ENCODE data around the gene UNG. TPM values are rescaled to one million over a fixed set of nuclear protein-coding genes. Genes with fewer than 3 reads are reported as not detected.

The UNG gene
- total RNA-seq, 1 donor from 2014 or later, result 20.5 TPM

DNA sequence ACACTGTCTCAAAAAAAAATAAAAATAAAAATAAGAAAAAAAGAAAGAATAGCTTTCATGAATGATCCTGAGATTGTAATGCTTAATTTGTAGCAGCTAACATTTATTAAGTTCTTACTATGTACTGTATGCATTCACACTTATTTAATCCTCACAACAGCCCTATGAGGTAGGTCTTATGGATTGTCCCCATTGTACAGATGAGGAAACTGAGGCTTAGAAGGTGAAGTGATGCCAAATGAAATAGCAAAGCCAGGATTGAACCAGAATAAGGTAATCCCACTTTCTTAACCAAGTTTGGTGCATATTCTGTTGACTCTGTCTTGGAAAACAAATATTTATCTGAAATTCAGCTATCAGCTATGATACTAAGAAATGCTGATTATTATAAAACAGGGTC is 42.9 kb upstream of the UNG start:
- Histone ChIP-seq H3K4me3 (no peak overlapping the region), H3K27ac (peak overlapping the region; percentile 94), H3K36me3 (peaks cover 29% of the 10 kb centered on the region), H3K9me3 (no peaks in the 10 kb centered on the region), H3K4me1 (peaks cover 24% of the 10 kb centered on the region), H3K27me3 (ENCODE audit: low read depth) (no peaks in the 10 kb centered on the region)
- intact Hi-C loops (cut with DNase I), result no loop called here
- TF ChIP-seq, protein P1, sequence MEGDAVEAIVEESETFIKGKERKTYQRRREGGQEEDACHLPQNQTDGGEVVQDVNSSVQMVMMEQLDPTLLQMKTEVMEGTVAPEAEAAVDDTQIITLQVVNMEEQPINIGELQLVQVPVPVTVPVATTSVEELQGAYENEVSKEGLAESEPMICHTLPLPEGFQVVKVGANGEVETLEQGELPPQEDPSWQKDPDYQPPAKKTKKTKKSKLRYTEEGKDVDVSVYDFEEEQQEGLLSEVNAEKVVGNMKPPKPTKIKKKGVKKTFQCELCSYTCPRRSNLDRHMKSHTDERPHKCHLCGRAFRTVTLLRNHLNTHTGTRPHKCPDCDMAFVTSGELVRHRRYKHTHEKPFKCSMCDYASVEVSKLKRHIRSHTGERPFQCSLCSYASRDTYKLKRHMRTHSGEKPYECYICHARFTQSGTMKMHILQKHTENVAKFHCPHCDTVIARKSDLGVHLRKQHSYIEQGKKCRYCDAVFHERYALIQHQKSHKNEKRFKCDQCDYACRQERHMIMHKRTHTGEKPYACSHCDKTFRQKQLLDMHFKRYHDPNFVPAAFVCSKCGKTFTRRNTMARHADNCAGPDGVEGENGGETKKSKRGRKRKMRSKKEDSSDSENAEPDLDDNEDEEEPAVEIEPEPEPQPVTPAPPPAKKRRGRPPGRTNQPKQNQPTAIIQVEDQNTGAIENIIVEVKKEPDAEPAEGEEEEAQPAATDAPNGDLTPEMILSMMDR (IDR thresholded peaks at IDR 0.05), result no peak
- DNase-seq, result no peak
- ATAC-seq, result no peak

DNA sequence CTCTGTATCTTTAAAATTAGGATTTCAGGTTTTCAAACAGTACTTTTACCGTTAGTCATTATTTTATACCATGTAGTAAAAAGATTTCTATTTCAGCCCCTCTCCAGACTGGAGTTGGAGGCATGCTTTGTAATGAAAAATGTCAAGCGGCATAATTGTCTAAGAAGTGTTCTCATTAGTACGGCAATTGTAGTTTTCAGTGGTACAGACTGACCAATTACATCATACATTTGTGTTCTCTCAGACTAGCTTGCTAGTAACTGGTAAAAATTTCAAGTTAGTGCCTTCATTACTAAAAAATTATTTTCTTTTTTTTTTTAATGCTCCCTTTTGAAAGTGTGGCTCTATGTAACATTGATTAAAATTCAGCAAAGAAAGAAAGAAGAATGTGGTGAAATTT is 40.5 kb upstream of the UNG start:
- ATAC-seq, result no peak
- no peaks in the 10 kb centered on the region for H3K27me3 ChIP-seq (ENCODE audit: low read depth)
- no peak overlapping the region for H3K4me3 ChIP-seq
- TF ChIP-seq, protein P1 (IDR thresholded peaks at IDR 0.05), result no peak
- H3K27ac ChIP-seq, result no peak overlapping the region
- peaks cover 21% of the 10 kb centered on the region for H3K4me1 ChIP-seq
- no peak for DNase-seq
- H3K36me3 ChIP-seq, result peaks cover 47% of the 10 kb centered on the region
- no peaks in the 10 kb centered on the region for H3K9me3 ChIP-seq
- intact Hi-C loops (cut with DNase I), result no loop called here

DNA sequence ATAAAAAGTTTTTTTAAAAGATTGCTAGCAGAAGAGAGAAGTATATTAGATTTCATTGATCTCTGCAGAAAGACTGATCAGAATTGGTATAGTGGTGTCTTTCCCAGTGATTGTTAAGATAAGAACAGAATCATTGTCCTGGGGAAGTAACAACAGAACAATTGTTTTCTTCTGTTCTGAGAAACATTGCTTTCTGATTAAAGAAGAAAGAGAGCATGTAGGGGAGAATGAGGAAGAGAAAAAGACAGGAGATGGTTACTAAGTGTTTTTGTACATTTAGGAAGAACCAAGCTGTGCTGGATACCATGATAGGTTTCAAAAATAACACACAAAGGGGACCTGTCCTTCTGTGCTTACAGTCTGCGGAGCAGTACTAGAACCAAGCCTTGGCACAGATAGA is 40.0 kb upstream of the UNG start:
- H3K36me3 ChIP-seq, result peaks cover 48% of the 10 kb centered on the region
- TF ChIP-seq, protein P1 (IDR thresholded peaks at IDR 0.05), result no peak

DNA sequence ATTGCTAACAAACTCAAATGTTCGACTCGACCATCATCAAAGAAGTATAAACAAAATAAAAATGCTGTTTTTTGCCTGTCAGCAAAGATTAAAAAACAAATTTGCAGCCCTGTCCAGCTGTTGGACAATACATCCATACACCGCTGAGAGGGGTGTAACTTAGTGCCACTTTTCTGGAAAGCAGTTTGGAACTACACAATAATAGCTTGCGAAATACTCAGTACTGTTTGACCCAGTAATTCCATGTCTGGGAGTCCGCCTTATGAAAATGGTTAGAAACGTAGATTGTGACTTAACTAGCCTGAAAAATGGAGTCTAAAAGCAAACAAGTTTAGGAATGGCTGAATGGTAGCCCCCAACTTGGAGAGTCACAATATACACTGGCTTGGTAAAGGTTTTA is 38.6 kb upstream of the UNG start:
- no peak for DNase-seq
- intact Hi-C loops (cut with DNase I), result no loop called here
- Histone ChIP-seq H3K36me3 (peaks cover 56% of the 10 kb centered on the region), H3K9me3 (no peaks in the 10 kb centered on the region), H3K4me3 (no peak overlapping the region), H3K4me1 (peaks cover 12% of the 10 kb centered on the region), H3K27ac (no peak overlapping the region), H3K27me3 (ENCODE audit: low read depth) (no peaks in the 10 kb centered on the region)
- TF ChIP-seq, protein P1 (IDR thresholded peaks at IDR 0.05), result no peak
- no peak for ATAC-seq

More for the DNA sequence above, 40.0 kb upstream of the UNG start:
- H3K27ac ChIP-seq, result no peak overlapping the region
- H3K4me1 ChIP-seq, result peaks cover 19% of the 10 kb centered on the region
- no peak for DNase-seq
- intact Hi-C loops (cut with DNase I), result no loop called here
- no peak overlapping the region for H3K4me3 ChIP-seq
- no peaks in the 10 kb centered on the region for H3K9me3 ChIP-seq
- no peaks in the 10 kb centered on the region for H3K27me3 ChIP-seq (ENCODE audit: low read depth)
- ATAC-seq, result no peak

DNA sequence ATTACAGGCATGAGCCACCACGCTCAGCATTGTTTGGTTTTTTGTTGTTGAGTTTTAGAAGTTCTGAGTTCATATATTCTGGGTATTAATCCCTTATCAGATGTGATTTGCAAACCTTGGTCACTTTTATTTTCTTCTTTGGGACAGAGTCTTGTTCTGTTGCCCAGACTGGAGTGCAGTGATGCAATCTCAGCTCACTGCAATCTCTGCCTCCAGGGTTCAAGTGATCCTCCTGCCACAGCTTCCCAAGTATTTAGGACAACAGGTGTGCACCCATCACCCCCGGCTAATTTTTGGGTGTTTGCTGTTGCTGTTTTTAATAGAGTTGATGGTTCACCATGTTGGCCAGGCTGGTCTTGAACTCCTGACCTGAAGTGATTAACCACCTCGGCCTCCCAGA is 33.3 kb upstream of the UNG start:
- ATAC-seq (no peak), DNase-seq (no peak)
- no peaks in the 10 kb centered on the region for H3K4me1 ChIP-seq
- TF ChIP-seq, protein P1 (IDR thresholded peaks at IDR 0.05), result no peak
- no peaks in the 10 kb centered on the region for H3K9me3 ChIP-seq
- H3K27ac ChIP-seq, result no peak overlapping the region
- intact Hi-C loops (cut with DNase I), result no loop called here
- H3K36me3 ChIP-seq, result peaks cover 52% of the 10 kb centered on the region
- H3K4me3 ChIP-seq, result no peak overlapping the region
- H3K27me3 ChIP-seq (ENCODE audit: low read depth), result no peaks in the 10 kb centered on the region

Measured in lower lobe of right lung (tissue), 2 donors.